ENCODE measurements around the gene DEFB125. TPM values are rescaled to one million over a fixed set of nuclear protein-coding genes. Genes with fewer than 3 reads are reported as not detected.

DEFB125 gene, protein sequence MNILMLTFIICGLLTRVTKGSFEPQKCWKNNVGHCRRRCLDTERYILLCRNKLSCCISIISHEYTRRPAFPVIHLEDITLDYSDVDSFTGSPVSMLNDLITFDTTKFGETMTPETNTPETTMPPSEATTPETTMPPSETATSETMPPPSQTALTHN
- total RNA-seq: not detected

- DNase-seq (ENCODE audit: low spot score in 2 of 2): no peak
- WGBS, 2 donors: 59 to 64% methylated on average over 3 of the region's 3 CpGs
- TF ChIP-seq, protein P1, sequence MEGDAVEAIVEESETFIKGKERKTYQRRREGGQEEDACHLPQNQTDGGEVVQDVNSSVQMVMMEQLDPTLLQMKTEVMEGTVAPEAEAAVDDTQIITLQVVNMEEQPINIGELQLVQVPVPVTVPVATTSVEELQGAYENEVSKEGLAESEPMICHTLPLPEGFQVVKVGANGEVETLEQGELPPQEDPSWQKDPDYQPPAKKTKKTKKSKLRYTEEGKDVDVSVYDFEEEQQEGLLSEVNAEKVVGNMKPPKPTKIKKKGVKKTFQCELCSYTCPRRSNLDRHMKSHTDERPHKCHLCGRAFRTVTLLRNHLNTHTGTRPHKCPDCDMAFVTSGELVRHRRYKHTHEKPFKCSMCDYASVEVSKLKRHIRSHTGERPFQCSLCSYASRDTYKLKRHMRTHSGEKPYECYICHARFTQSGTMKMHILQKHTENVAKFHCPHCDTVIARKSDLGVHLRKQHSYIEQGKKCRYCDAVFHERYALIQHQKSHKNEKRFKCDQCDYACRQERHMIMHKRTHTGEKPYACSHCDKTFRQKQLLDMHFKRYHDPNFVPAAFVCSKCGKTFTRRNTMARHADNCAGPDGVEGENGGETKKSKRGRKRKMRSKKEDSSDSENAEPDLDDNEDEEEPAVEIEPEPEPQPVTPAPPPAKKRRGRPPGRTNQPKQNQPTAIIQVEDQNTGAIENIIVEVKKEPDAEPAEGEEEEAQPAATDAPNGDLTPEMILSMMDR (IDR thresholded peaks at IDR 0.05): no peak
- no peak for TF ChIP-seq POLR2A (IDR thresholded peaks at IDR 0.05)
- no peak within 1 kb of the TSS for H3K4me3 ChIP-seq (ENCODE audit: low read depth, poor library complexity, severe bottlenecking)
- intact Hi-C loops (cut with DNase I; ENCODE audit: low total_unique reads): no loop called here
Measured at GRCh38 chr20:87401-87800, at the start of gene DEFB125. DEFB125 (plus strand) TSS chr20:87672; CDS start chr20:87710, 38 bp downstream.

DNA sequence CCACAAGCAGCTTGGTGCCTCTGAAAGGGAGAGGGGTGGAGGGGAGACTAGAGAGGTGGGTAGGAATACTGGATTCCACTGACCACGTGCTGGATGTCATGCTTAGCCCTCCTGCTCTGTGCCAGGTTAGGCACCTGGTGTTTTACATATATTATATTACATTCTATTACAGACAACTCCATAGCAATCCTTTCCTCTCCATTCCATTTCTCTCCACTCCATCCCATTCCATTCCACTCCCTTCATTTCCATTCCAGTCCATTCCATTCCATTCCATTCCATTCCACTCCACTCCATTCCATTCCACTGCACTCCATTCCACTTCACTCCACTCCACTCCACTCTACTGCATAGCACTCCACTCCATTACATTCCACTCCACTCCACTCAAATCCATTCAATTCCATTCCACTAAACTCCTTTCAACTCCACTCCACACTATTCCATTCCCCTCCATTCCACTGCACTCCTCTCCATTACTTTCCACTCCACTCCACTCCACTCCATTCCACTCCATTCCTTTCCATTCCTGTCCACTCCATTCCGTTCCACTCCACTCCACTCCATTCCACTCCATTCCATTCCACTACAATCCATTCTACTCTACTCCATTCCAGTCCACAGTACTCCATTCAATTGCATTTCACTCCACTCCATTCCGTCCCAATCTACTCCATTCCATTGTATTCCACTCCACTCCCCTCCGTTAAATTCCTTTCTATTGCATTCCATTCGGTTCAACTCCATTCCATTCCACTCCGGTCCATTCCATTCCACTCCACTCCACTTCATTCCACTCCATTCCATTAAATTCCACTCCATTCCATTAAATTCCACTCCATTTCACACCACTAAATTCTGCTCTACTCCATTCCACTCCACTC lies 27.2 kb upstream of the DEFB125 start:
- no peak for DNase-seq (ENCODE audit: low spot score in 2 of 2)
- TF ChIP-seq, protein P1 (IDR thresholded peaks at IDR 0.05): no peak
- no peak for TF ChIP-seq POLR2A (IDR thresholded peaks at IDR 0.05)
- H3K4me3 ChIP-seq (ENCODE audit: low read depth, poor library complexity, severe bottlenecking): no peak overlapping the region
- 57 to 59% methylated on average over 6 of the region's 6 CpGs for WGBS, 2 donors
- intact Hi-C loops (cut with DNase I; ENCODE audit: low total_unique reads): no loop called here

DNA sequence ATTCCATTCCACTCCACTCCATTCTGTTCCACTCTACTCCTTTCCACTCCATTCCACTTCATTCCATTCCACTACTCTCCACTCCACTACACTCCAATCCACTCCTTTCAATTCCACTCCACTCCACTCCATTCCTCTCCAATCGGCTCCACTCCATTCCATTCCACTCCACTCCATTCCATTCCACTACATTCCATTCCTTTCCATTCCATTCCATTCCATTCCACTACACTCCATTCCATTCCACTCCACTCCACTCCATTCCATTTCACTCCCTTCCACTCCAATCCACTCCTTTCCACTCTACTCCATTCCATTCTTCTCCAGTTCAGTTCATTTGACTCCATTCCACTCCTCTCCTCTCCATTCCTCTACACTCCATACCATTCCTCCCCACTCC lies 26.2 kb upstream of the DEFB125 start:
- 89 to 98% methylated on average over 1 of the region's 1 CpG for whole genome bisulfite sequencing, 2 donors
- TF ChIP-seq POLR2A (IDR thresholded peaks at IDR 0.05): no peak
- TF ChIP-seq, protein P1 (IDR thresholded peaks at IDR 0.05): no peak
- intact Hi-C loops (cut with DNase I; ENCODE audit: low total_unique reads): no loop called here

GRCh38 chr20:61757-62156 lies 25.7 kb upstream of the DEFB125 start:
- intact Hi-C loops (cut with DNase I; ENCODE audit: low total_unique reads): no loop called here
- WGBS, 2 donors: 75 to 76% methylated on average over 5 of the region's 5 CpGs
- H3K4me3 ChIP-seq (ENCODE audit: low read depth, poor library complexity, severe bottlenecking): no peak overlapping the region
- DNase-seq (ENCODE audit: low spot score in 2 of 2): no peak
- no peak for TF ChIP-seq POLR2A (IDR thresholded peaks at IDR 0.05)
- TF ChIP-seq, protein P1 (IDR thresholded peaks at IDR 0.05): no peak

More for the DNA sequence above, 26.2 kb upstream of the DEFB125 start:
- H3K4me3 ChIP-seq (ENCODE audit: low read depth, poor library complexity, severe bottlenecking): no peak overlapping the region
- DNase-seq (ENCODE audit: low spot score in 2 of 2): no peak

GRCh38 chr20:62487-62886 lies 25.0 kb upstream of the DEFB125 start:
- WGBS, 2 donors: 80% methylated on average over 3 of the region's 3 CpGs
- H3K4me3 ChIP-seq (ENCODE audit: low read depth, poor library complexity, severe bottlenecking): no peak overlapping the region
- no peak for DNase-seq (ENCODE audit: low spot score in 2 of 2)
- intact Hi-C loops (cut with DNase I; ENCODE audit: low total_unique reads): no loop called here
- TF ChIP-seq POLR2A (IDR thresholded peaks at IDR 0.05): no peak
- TF ChIP-seq, protein P1 (IDR thresholded peaks at IDR 0.05): no peak
